Measurements from ENCODE around the gene AMH. TPM values are rescaled to one million over a fixed set of nuclear protein-coding genes. Genes with fewer than 3 reads are reported as not detected.
A peak's percentile ranks its signal among the peaks of the same experiment; 100 is the strongest.

AMH gene
- total RNA-seq, 1 donor from 2014 or later: 5.6 TPM

GRCh38 chr19:2229103-2230032, 19.8 kb upstream of the AMH start:
- Mint-ChIP-seq H3K27me3 (ENCODE audit: unreplicated experiment) (peaks cover 18% of the 10 kb centered on the region), H3K27ac (ENCODE audit: unreplicated experiment) (no peak overlapping the region), H3K4me3 (ENCODE audit: unreplicated experiment) (peak overlapping the region; percentile 69), H3K36me3 (ENCODE audit: low read depth, unreplicated experiment) (peaks cover 24% of the 10 kb centered on the region), H3K9me3 (ENCODE audit: unreplicated experiment) (no peaks in the 10 kb centered on the region), H3K4me1 (ENCODE audit: unreplicated experiment) (peaks cover 7% of the 10 kb centered on the region)
- no peak for DNase-seq (ENCODE audit: low spot score)
- TF ChIP-seq, protein P1, sequence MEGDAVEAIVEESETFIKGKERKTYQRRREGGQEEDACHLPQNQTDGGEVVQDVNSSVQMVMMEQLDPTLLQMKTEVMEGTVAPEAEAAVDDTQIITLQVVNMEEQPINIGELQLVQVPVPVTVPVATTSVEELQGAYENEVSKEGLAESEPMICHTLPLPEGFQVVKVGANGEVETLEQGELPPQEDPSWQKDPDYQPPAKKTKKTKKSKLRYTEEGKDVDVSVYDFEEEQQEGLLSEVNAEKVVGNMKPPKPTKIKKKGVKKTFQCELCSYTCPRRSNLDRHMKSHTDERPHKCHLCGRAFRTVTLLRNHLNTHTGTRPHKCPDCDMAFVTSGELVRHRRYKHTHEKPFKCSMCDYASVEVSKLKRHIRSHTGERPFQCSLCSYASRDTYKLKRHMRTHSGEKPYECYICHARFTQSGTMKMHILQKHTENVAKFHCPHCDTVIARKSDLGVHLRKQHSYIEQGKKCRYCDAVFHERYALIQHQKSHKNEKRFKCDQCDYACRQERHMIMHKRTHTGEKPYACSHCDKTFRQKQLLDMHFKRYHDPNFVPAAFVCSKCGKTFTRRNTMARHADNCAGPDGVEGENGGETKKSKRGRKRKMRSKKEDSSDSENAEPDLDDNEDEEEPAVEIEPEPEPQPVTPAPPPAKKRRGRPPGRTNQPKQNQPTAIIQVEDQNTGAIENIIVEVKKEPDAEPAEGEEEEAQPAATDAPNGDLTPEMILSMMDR (IDR thresholded peaks at IDR 0.05; ENCODE audit: unreplicated experiment): no peak

GRCh38 chr19:2230033-2230531, 19.0 kb upstream of the AMH start:
- Mint-ChIP-seq H3K27ac (ENCODE audit: unreplicated experiment) (no peak overlapping the region), H3K27me3 (ENCODE audit: unreplicated experiment) (peaks cover 16% of the 10 kb centered on the region), H3K9me3 (ENCODE audit: unreplicated experiment) (no peaks in the 10 kb centered on the region), H3K4me3 (ENCODE audit: unreplicated experiment) (peak overlapping the region; percentile 50), H3K4me1 (ENCODE audit: unreplicated experiment) (peaks cover 10% of the 10 kb centered on the region), H3K36me3 (ENCODE audit: low read depth, unreplicated experiment) (peaks cover 22% of the 10 kb centered on the region)
- TF ChIP-seq, protein P1 (IDR thresholded peaks at IDR 0.05; ENCODE audit: unreplicated experiment): no peak
- DNase-seq (ENCODE audit: low spot score): no peak

DNA sequence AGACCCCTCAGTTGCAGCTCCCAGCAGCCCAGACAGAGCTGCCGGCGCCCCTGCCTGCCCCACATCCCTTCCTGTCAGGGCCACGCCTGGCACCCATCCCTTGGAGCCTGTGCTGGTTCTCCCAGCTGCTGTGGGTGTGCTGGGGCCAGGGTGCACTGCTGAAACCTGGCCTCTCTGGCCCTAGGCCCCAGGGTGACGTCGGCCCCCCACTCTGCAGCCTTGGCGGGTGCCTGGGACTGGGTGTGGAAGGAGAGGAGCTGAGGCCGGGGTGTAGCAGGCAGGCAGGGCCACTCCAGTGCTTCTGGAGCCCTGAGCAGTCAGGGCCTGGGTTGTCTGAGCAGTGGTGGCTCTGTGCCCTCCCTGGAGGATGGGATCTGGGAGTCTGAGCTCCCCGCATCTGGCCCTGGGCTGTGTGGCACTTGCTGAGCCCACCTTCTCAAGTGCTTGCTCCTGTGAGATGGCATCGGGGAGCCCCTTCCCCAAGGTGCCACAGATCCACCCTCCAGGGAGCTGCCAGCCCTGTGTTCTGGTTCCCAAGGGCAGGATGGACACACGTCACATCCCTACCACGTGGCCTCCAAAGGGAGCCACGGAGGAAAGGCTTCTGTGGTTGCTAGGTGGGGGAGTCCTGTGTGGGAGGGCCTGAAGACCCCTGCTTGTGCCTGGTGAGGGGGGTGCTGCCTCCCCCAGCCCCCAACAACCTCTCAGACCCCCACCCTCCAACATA, 18.2 kb upstream of the AMH start:
- Mint-ChIP-seq H3K27me3 (ENCODE audit: unreplicated experiment) (peaks cover 16% of the 10 kb centered on the region), H3K27ac (ENCODE audit: unreplicated experiment) (no peak overlapping the region), H3K36me3 (ENCODE audit: low read depth, unreplicated experiment) (peaks cover 24% of the 10 kb centered on the region), H3K4me3 (ENCODE audit: unreplicated experiment) (no peak overlapping the region), H3K9me3 (ENCODE audit: unreplicated experiment) (no peaks in the 10 kb centered on the region), H3K4me1 (ENCODE audit: unreplicated experiment) (peaks cover 11% of the 10 kb centered on the region)
- TF ChIP-seq, protein P1 (IDR thresholded peaks at IDR 0.05; ENCODE audit: unreplicated experiment): no peak
- no peak for DNase-seq (ENCODE audit: low spot score)

DNA sequence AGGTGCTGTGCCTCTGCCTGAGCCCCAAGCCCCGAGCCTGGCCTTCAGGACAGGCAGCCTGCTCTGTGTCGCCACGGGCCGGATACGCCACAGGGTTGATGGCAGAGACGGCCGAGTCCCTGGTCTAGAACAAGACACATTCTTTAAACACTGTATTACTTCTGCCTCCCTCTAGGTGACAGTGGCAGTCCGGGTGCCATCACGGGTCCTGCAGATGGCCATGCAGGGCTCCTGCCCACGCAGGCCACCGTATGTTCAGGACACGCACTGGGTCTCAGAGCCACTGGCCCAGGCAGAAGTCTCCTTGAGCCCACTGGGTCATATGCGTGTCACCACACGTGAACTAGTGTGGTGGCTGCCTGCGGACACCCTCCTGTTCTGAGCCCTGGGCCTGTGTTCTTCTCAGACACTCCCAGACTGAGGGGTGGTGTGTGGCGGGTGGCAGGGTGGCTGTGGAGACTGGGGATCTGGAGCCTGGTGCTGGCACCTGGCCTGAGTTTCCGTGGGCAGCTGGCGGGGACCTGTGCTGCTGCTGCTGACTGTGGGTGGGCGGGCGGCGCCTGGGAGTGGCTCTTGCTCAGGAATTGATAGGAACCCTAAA, 17.4 kb upstream of the AMH start:
- H3K27me3 Mint-ChIP-seq (ENCODE audit: unreplicated experiment): peaks cover 16% of the 10 kb centered on the region
- no peaks in the 10 kb centered on the region for H3K9me3 Mint-ChIP-seq (ENCODE audit: unreplicated experiment)
- TF ChIP-seq, protein P1 (IDR thresholded peaks at IDR 0.05; ENCODE audit: unreplicated experiment): no peak
- H3K4me3 Mint-ChIP-seq (ENCODE audit: unreplicated experiment): no peak overlapping the region
- H3K36me3 Mint-ChIP-seq (ENCODE audit: low read depth, unreplicated experiment): peaks cover 24% of the 10 kb centered on the region
- DNase-seq (ENCODE audit: low spot score): no peak
- H3K4me1 Mint-ChIP-seq (ENCODE audit: unreplicated experiment): peaks cover 11% of the 10 kb centered on the region
- H3K27ac Mint-ChIP-seq (ENCODE audit: unreplicated experiment): no peak overlapping the region
